ENCODE results near the gene KL.

KL gene

DNA sequence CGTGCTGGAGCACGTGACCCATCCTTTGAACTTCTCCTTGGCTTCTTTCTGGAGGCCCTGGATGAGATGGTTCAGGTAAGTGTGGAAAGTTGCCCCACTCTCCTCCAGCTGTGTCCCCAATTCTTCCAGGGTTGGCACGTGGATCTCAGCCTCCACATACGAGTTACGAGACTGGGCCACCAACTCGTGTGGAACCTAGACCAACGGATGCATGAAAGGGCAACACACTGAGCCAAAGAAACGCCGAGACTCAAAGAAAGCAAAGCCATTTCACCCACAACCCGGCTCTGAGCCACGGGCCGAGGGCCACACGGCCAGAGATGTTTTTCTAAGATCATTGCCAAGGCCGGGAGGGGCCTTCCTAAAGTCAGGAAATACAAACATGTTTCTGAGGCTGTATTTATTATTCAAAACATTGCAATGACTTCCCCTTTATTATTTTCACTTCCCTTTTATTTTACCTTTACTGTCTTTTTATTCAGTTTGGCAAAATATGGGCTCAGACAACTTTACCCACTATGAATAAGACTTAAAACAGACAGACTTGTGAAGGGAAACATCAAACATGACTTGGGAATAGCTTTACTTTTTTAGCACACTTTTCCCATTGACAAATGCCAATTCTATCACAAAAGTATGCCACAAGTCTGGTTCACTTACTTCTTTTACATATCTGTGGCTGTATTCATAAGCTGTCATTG lies 94.6 kb downstream of the KL start:
- DNase-seq (ENCODE audit: low read depth, low spot score): peak; percentile 80

DNA sequence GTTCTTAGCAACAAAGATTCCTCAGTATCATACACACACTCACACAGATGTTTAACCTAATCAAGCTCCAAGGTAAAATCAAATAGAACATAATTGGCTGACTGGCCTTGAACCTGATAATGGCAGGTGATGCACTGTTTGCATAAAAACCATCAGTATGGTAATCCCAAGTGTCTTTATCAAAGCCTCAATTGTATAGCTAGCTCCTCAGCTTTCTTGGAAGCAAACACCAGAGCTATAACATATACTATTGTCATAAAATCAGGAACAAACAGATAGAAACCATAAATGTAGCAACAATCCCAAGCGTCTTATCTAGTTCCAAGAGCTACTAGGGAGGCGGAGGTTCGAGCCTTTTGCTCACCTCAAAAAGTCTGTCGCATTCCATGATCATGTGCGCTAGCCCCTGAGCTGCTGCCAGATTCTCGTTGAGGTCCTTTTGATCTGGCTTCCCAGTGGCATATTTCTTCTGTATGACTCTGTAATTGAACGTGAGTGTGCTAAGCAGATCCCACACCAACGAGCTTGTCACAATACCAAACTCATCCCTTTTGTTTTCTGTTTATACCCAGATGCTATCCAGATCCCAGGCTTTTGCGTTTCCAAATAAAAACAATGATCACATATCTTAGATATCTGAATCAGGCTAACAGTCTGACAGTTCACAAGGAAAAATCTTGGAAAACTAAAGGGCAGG lies 95.3 kb downstream of the KL start:
- DNase-seq (ENCODE audit: low read depth, low spot score): peak; percentile 87

DNA sequence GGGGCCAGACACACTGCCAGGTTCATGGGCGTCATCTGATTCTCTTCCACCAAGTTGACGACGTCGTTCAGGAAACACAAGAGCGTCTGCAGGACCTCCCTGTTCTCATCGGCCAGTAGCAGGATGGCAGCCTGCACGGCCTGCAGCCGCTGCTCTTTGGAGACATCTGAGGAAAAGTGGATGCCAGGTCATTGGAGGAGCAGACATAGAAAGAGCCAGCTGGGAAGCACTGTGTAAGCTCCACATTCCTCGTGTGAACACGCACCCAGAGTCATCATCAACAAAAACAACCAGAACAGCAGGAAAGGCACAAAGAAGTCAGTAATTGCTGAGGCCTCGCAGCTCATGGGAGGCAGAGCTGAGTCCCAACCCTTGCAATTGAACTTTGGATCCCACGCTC lies 96.5 kb downstream of the KL start:
- no peak for DNase-seq (ENCODE audit: low read depth, low spot score)

DNA sequence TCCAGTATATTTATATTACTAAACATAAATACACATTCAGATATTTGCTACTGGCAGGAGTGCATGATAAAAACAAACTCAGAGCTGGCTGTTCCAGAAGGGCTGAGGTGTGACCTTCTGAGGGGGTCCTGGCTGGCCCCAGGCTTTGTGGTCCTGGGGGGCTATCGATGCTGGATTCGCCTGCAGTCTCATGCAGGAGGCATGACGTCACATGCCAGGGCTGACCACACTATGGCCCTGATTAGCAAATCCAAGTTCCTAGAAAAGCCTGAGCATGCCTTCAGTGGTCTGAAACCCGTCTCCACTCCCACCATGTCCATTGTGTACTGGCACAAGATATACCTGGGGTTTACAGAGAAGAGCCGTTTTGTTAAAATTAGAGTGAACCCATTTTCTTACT lies 97.9 kb downstream of the KL start:
- no peak for DNase-seq (ENCODE audit: low read depth, low spot score)

DNA sequence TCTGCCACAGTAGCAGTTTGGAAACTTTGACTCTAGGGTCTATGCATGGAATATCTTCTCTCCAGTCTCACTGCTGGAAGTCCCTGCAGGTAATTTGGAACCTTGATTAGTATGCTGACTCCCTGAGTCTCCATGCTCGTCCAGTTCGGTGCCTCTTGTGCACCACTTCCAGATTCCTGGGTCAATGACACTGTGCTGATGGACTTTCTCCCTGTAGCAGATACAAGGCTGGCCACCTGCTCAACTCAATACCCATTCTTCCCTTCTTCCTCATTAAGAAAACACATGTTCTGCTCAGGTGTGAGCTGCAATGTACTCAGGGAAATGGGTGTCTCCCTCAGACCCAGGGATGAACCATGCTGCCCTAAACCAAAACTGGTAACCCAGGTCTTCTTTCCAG lies 99.1 kb downstream of the KL start:
- no peak for DNase-seq (ENCODE audit: low read depth, low spot score)

Measured in astrocyte of the hippocampus (primary cell).